Stimulated activated CD8-positive, alpha-beta memory T cell treated with anti-CD3 and anti-CD28 coated beads, Interleukin-12 subunit alpha, Interleukin-12 subunit beta, amount 100 ng/mL, for 4 hours (primary cell): ENCODE results near the gene MCM6.
"Not testable (repeated sequence)": the region's sequence is repeated elsewhere in the genome, so short reads cannot be mapped to it uniquely, and the experiment has no call there.

Experiments
- DNase-seq: peaks from one replicate; pipeline ENCODE4 v3.0.0-alpha.2; 2020; ENCODE audit warnings: low read depth

The MCM6 gene

DNA sequence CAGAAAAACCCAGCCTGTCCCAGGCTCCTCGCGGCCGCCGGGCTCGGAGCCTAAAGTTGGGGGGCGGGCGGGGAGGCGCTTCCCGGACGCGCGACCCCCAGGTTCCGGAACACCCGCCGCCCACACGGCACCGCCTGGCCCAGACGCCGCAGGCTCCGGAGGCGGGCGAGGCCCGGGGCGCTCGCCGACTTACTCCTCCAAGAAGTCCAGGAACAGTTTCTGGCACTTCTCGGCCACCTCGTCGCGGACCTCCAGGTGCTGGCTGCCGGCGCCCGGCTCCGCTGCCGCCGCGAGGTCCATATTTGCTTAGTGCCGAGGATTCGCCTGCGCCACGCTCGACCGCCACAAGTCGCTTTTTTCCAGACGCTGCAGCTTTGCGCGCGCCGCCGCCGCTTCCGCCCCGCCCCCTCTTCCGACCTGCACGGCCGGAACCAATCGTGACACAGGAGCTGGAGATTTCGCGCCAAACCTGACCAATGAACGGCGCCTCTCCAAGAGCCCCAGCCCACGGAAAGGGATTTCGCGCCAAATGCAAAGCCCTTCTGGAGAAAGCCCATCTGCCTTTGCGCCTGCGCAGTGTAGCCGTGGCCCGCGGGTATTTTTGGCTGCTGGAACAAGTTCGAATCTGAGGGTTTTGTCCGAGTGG lies at the start of gene MCM6:
Gene MCM6 (minus strand): TSS at position 378 of the 646 bp plus-strand sequence. CDS start 78 bp downstream, at position 300.
- peak; percentile 95 for DNase-seq

- DNase-seq, result no peak
These were observed 49.3 kb upstream of the MCM6 start for GRCh38 chr2:135925571-135925970.

GRCh38 chr2:135916207-135916606 lies 40.0 kb upstream of the MCM6 start:
- no peak for DNase-seq

- no peak for DNase-seq
These were observed 38.2 kb upstream of the MCM6 start for GRCh38 chr2:135914485-135914884.

DNA sequence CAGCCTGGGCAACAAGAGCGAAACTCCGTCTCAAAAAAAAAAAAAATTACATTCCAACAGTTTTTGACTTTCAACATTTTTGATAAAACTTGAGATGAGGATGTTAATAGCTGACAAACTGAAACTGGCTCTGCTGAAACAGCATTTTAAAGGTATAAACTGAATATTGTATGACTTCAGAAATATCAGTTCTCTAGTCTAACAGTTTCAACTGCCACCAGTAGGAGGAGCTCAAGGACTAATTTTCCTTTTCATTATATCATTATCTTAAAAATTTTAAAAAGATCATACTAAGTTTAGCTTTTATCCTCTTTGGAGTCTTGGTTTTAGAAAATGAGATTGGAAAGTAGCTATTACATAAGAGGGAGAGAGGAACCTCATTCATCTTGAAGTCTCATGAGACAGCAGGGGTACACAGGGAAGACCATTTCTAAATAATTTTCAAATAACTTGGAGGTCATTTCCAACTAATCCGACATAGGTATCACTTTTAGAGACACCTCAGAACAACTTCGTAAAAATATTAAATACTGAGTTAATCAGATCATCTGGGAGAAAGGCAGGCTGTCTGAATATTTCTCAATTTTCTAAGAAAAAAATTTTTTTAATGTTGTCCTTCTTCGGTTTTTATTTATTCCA lies 37.6 kb upstream of the MCM6 start:
- DNase-seq, result no peak

GRCh38 chr2:135909976-135910375 lies 33.7 kb upstream of the MCM6 start:
- DNase-seq, result no peak

- DNase-seq, result no peak
These were observed 29.4 kb upstream of the MCM6 start for GRCh38 chr2:135905679-135906078.

- DNase-seq, result no peak
These were observed 28.2 kb upstream of the MCM6 start for GRCh38 chr2:135904341-135904989.

DNA sequence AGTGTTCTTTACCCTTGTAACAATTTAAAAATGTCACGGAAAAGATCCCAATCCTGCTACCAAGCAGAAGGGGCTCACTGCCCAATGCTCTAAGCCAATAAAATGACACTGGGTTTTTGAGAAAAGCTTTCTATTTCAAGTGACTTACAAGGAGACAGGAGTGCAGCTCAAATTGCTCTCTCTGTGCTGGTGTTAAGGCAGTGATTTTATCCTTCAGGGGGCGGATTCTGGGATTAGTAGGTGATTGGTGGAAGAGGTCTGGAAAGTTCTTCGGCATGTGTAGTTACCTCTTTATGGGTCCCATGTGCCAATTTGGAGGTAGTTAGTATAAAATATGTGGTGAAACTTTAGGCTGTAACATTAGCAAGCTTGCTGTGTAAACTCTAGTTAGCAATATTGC lies 27.4 kb upstream of the MCM6 start:
- no peak for DNase-seq

DNA sequence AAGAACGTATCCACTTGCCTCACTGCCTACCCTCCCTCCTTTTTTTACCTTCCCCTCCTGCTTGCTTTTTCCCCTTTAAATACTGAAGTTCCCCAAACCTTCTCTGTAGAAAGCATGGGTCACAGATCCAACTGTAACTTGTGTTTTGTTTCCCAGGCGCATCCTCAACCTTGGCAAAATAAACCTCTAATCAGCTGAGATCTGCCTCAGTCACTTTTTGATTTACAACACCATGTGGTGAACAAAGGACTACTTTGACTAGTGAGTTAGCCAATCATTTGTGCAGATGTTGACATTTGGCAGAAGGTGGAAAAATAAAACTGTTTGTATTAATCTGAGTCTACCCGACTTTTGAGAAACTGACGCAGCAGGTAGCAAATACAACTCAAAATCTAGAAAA lies 23.3 kb upstream of the MCM6 start:
- no peak for DNase-seq

DNA sequence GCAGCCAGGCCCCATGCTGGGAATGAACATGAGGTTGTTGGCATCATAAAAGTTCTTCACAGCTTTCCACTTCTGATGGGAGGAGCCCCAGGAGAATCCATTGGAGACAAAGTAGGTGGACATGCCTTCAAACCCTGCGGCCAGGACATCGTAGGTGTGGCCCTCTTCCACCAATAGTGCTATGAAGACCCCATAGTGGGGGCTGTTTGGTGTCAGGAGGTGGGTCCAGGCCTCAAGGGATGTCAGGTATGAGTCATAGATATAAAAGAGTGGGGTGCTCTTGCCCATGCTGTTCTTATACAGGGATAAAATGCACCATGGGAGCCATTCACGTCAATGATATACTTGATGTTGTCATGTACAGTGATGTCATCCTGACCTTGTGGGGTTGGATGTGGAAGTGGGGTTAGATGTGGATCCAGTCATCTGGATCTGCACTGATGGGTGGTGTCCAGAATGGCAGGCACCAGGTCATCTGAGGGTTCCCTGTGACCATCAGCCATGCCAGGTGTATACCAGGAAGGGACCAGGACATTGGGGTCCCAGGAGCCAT lies 22.1 kb upstream of the MCM6 start:
- no peak for DNase-seq

- no peak for DNase-seq
These were observed 18.7 kb upstream of the MCM6 start for GRCh38 chr2:135894930-135895329.

GRCh38 chr2:135893374-135893794 lies 17.1 kb upstream of the MCM6 start:
- DNase-seq, result no peak

GRCh38 chr2:135890835-135891234 lies 14.6 kb upstream of the MCM6 start:
- no peak for DNase-seq

GRCh38 chr2:135890149-135890548 lies 13.9 kb upstream of the MCM6 start:
- DNase-seq, result no peak

- DNase-seq, result not testable (repeated sequence)
These were observed 12.3 kb upstream of the MCM6 start for GRCh38 chr2:135888587-135888986.

GRCh38 chr2:135885709-135886108 lies 9.5 kb upstream of the MCM6 start:
- no peak for DNase-seq

DNA sequence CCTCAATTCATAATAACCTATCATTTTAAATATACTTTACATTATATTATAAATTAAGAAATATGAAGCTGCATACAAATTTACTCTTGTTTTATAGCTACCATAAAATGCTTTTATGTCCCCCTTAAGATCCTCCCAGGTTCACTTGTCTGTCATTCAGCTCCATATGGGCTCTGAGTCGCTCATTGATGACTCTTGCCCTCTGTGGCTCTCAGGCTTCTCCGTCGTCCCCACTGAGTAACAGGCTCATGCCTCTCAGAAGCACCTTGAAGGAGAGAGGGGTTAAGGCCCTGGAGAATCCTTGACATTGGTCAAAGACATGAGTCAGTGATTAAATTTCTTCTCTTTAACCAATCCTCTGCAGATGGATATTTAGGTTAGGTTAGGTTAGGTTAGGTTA lies 6.2 kb upstream of the MCM6 start:
- no peak for DNase-seq

DNA sequence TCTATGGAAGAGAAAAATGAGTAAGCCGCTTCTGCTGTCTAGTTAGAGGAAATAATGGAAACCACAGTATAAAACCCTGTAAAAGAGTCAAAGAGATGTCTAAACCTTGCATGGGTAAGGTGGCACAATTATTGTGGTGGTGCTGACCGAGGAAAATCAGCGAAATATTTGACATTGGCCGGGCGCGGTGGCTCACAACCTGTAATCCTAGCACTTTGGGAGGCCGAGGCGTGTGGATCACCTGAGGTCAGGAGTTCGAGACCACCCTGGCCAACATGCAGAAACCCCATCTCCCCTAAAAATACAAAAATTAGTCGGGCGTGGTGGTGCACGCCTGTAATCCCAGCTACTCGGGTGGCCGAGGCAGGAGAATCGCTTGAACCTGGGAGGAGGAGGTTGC lies 527 bp upstream of the MCM6 start:
- DNase-seq, result not testable (repeated sequence)

DNA sequence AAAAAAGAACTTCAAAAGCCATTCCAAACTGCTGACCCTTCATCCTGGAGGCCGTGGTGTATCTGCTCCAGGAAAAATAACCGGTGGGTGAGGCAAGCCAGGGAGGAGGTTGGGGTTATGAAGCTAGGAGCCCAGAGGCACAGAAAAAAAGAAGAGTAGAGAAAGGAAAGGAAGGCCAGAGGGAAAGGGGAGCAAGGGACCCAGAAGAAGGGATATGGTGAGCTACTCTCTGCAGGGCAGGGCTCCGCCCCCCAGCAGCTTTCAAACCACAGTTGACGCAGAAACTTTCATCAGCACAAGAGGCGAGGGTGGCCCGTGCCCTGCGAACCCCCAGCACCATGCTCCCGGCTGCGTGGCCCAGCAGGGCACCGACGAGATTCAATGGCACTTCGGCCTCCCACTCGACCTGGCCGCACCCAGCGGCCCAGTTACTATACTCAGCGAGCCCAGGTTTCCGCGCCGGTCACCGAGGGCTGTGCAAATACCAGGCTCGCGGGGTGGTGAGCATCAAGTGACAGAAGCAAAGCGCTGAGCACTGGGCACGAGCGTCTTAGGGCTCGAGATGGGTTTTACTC lies 665 bp downstream of the MCM6 start:
- peak; percentile 55 for DNase-seq

GRCh38 chr2:135874777-135875365 lies 1.4 kb downstream of the MCM6 start:
- no peak for DNase-seq

DNA sequence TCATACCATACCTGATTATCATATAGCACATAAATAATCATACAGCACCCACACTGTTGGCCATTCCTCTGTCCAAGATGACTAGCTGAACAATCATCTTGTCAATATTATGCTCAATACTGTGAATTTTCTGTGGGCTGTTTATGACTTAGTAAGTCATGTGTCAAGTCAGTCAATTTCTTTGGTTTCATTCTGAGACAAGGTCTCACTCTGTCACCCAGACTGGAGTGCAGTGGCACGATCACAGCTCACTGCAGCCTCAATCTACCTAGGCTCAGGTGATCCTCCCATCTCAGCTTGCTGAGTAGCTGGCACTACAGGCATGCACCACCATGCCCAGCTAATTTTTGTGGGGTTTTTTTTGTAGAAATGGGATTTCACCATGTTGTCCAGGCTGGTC lies 5.7 kb downstream of the MCM6 start:
- DNase-seq, result no peak
